OCI-LY1 (cell line): ENCODE measurements around the gene GID4.

Experiments used
- H2AFZ ChIP-seq: fragments of 200-600 bp; sonication (generic), shearing (Covaris generic); 2 replicates; pipeline ENCODE4 v1.6.0; 2014; ENCODE audit warnings: antibody characterized with exemption, mild to moderate bottlenecking, low read length
- H3F3A ChIP-seq: fragments of 200-600 bp; sonication (generic), shearing (Covaris generic); 2 replicates; pipeline ENCODE4 v1.6.0; 2014; ENCODE audit warnings: mild to moderate bottlenecking, antibody characterized with exemption, low read length, moderate library complexity; ENCODE audit not compliant: insufficient read depth
- H3K27ac ChIP-seq: fragments of 200-600 bp; sonication (generic); 2 replicates; pipeline ENCODE4 v1.5.1; 2014; ENCODE audit warnings: low read length, mixed run types, mild to moderate bottlenecking, low read depth; ENCODE audit not compliant: poor library complexity, severe bottlenecking
- H3K27me3 ChIP-seq: fragments of 200-600 bp; sonication (generic); 2 replicates; pipeline ENCODE4 v1.6.0; 2014; ENCODE audit warnings: antibody characterized with exemption, mild to moderate bottlenecking, low read length, moderate library complexity; ENCODE audit not compliant: insufficient read depth
- H3K36me3 ChIP-seq: fragments of 200-600 bp; sonication (generic); 2 replicates; pipeline ENCODE4 v1.6.1; 2014; ENCODE audit warnings: mild to moderate bottlenecking, antibody characterized with exemption, low read length, moderate library complexity, mixed read lengths; ENCODE audit not compliant: insufficient read depth
- H3K4me1 ChIP-seq: fragments of 200-600 bp; sonication (generic); 2 replicates; pipeline ENCODE4 v1.5.1; 2014; ENCODE audit warnings: mild to moderate bottlenecking, low read length, moderate library complexity; ENCODE audit not compliant: insufficient read depth, severe bottlenecking
- H3K4me2 ChIP-seq: fragments of 200-600 bp; sonication (generic), shearing (Covaris generic); 2 replicates; pipeline ENCODE4 v1.6.1; 2014; ENCODE audit warnings: low read length
- H3K4me3 ChIP-seq: fragments of 200-600 bp; sonication (generic); 2 replicates; pipeline ENCODE4 v1.5.1; 2014; ENCODE audit warnings: low read length, low read depth, mild to moderate bottlenecking, mixed read lengths; ENCODE audit not compliant: poor library complexity, severe bottlenecking
- H3K79me2 ChIP-seq: fragments of 200-600 bp; shearing (Covaris generic); 2 replicates; pipeline ENCODE4 v1.6.1; 2016; ENCODE audit warnings: mixed run types, low read length, mixed read lengths; ENCODE audit not compliant: insufficient read depth
- H3K9ac ChIP-seq: fragments of 200-600 bp; sonication (generic), shearing (Covaris generic); 2 replicates; pipeline ENCODE4 v1.6.1; 2014; ENCODE audit warnings: mild to moderate bottlenecking, low read length, mixed read lengths
- H3K9me2 ChIP-seq: fragments of 200-600 bp; sonication (generic), shearing (Covaris generic); 2 replicates; pipeline ENCODE4 v1.6.1; 2014; ENCODE audit warnings: low read depth, mild to moderate bottlenecking, low read length, mixed read lengths
- H3K9me3 ChIP-seq: fragments of 200-600 bp; shearing (Covaris generic); 2 replicates; pipeline ENCODE4 v1.6.1; 2014; ENCODE audit warnings: low read length, mixed read lengths
- H4K20me1 ChIP-seq: fragments of 200-600 bp; sonication (generic), shearing (Covaris generic); 2 replicates; pipeline ENCODE4 v1.6.0; 2016; ENCODE audit warnings: mild to moderate bottlenecking, low read length; ENCODE audit not compliant: insufficient read depth
- EZH2 ChIP-seq: fragments of 200-600 bp; sonication (generic), shearing (Covaris generic); IDR thresholded peaks from 2 replicates; pipeline ENCODE4 v1.8.0; 2017; ENCODE audit warnings: borderline replicate concordance, mixed run types, mild to moderate bottlenecking, antibody characterized with exemption, low read length, moderate library complexity, mixed read lengths
- TF ChIP-seq, protein P1 (sequence below): fragments of 200-600 bp; sonication (generic), shearing (Covaris generic); IDR thresholded peaks from 2 replicates; pipeline ENCODE4 v1.5.1; 2017; ENCODE audit warnings: mild to moderate bottlenecking, antibody characterized with exemption, low read length, moderate library complexity, mixed read lengths

The GID4 gene

DNA sequence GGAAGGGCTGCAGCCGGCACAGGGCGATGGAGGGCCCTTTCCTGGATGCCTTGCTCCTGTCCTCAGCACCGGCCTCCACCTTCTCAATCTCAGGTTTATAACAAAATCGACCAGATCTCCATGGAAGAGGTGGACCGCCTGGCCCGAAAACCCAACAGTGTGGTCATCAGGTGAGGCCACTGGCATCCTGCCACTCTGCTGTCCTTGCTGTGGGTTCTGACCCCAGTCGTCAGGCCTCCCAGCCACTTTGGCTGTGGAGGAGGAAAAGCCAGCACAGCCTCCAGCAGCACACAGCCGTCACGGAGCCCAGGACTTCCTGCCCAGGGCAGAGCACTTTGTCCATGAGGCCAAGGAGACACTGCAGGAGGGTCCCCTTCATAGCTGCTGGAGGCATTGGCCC, 62.6 kb downstream of the GID4 start:
- Histone ChIP-seq H3K27ac (no peak overlapping the region), H3K9ac (no peak overlapping the region), H3K9me2 (no peaks in the 10 kb centered on the region), H3K4me3 (no peak overlapping the region), H3K4me2 (no peak overlapping the region), H3F3A (no peaks in the 10 kb centered on the region), H3K4me1 (no peaks in the 10 kb centered on the region), H3K79me2 (no peaks in the 10 kb centered on the region), H2AFZ (no peak overlapping the region), H3K9me3 (no peaks in the 10 kb centered on the region), H4K20me1 (no peaks in the 10 kb centered on the region), H3K27me3 (no peaks in the 10 kb centered on the region), H3K36me3 (peaks cover 84% of the 10 kb centered on the region)
- no peak for TF ChIP-seq EZH2
- TF ChIP-seq, protein P1, sequence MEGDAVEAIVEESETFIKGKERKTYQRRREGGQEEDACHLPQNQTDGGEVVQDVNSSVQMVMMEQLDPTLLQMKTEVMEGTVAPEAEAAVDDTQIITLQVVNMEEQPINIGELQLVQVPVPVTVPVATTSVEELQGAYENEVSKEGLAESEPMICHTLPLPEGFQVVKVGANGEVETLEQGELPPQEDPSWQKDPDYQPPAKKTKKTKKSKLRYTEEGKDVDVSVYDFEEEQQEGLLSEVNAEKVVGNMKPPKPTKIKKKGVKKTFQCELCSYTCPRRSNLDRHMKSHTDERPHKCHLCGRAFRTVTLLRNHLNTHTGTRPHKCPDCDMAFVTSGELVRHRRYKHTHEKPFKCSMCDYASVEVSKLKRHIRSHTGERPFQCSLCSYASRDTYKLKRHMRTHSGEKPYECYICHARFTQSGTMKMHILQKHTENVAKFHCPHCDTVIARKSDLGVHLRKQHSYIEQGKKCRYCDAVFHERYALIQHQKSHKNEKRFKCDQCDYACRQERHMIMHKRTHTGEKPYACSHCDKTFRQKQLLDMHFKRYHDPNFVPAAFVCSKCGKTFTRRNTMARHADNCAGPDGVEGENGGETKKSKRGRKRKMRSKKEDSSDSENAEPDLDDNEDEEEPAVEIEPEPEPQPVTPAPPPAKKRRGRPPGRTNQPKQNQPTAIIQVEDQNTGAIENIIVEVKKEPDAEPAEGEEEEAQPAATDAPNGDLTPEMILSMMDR: no peak

DNA sequence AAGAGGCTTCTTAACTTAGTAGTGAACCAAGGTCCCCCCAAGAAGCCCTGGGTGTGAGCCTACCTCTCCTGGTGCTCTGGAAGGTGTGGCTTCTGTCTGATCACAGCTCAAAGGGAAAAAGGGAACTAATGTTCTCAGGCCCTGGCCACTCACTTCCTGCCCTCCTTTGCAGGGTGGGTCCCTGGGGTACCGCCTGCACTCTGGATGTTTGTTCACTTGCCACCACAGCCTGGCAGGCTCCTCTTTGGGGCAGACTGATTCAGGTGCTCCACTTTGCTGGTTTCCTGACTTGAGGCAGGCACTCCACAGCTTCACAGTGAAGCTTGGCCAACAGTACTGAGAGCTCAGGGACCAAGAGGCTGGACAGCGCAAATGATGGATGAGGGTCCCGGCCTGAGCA, 63.4 kb downstream of the GID4 start:
- Histone ChIP-seq H3K27me3 (no peaks in the 10 kb centered on the region), H4K20me1 (no peaks in the 10 kb centered on the region), H3K36me3 (peaks cover 82% of the 10 kb centered on the region), H3K9ac (no peak overlapping the region), H3K79me2 (no peaks in the 10 kb centered on the region), H3F3A (no peaks in the 10 kb centered on the region), H3K9me2 (no peaks in the 10 kb centered on the region), H2AFZ (no peak overlapping the region), H3K4me3 (no peak overlapping the region), H3K4me2 (no peak overlapping the region), H3K9me3 (no peaks in the 10 kb centered on the region), H3K27ac (no peak overlapping the region), H3K4me1 (no peaks in the 10 kb centered on the region)
- TF ChIP-seq, protein P1: no peak
- no peak for TF ChIP-seq EZH2

DNA sequence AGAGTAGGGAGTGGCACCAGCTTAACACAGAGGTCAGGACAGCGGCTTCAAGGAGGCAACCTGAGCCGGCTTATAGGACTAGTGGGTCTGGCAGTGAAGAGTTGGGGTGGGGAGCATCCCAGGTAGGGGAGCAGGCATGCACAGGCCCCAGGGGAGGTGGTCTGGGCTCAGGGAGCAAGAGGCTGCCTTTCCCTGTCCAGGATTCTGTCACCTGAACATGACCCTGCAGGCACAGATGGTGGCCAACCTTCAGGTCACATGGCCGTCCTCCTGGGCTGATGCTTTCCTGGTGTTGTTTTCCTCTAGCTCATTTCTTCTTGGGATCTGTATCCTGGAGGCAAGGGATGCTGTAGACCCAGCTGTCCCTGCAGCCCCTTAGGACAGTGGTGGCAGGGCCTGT, 65.8 kb downstream of the GID4 start:
- H3K36me3 ChIP-seq: peaks cover 58% of the 10 kb centered on the region
- H3K4me1 ChIP-seq: no peaks in the 10 kb centered on the region

More for the DNA sequence above, 65.8 kb downstream of the GID4 start:
- Histone ChIP-seq H3F3A (no peaks in the 10 kb centered on the region), H3K4me2 (no peak overlapping the region), H3K9me2 (no peaks in the 10 kb centered on the region), H3K9me3 (no peaks in the 10 kb centered on the region), H3K27ac (no peak overlapping the region), H2AFZ (no peak overlapping the region), H3K79me2 (no peaks in the 10 kb centered on the region), H3K4me3 (no peak overlapping the region), H4K20me1 (no peaks in the 10 kb centered on the region), H3K27me3 (no peaks in the 10 kb centered on the region), H3K9ac (no peak overlapping the region)
- TF ChIP-seq EZH2: no peak
- TF ChIP-seq, protein P1: no peak
